ENCODE data around the gene GP9.

GRCh38 chr3:129084501-129084900, 23.9 kb downstream of the GP9 start:
- TF ChIP-seq POLR2AphosphoS5 (IDR thresholded peaks at IDR 0.05; ENCODE audit: borderline replicate concordance, low read depth, low read length) = no peak
- no peak for TF ChIP-seq EZH2 (IDR thresholded peaks at IDR 0.05)
